Measurements from ENCODE around the gene MYH15. TPM values are rescaled to one million over a fixed set of nuclear protein-coding genes. Genes with fewer than 3 reads are reported as not detected.

MYH15 gene
- total RNA-seq, 2 donors from 2014 or later = 0.07 to 0.15 TPM

GRCh38 chr3:108507902-108508301 is 2.5 kb downstream of the MYH15 start:
- Histone ChIP-seq H3K36me3 (ENCODE audit: control insufficient read depth, insufficient read depth, low read length) (no peaks in the 10 kb centered on the region), H3K27ac (ENCODE audit: low read depth, low read length) (no peak overlapping the region), H3K4me3 (ENCODE audit: low read length) (no peak overlapping the region), H3K27me3 (ENCODE audit: control insufficient read depth, insufficient read depth, low read length, poor library complexity, severe bottlenecking) (no peaks in the 10 kb centered on the region), H3K9ac (ENCODE audit: extremely low read depth, low read length, poor library complexity, severe bottlenecking) (no peak overlapping the region), H3K9me3 (ENCODE audit: control insufficient read depth, low read length) (no peaks in the 10 kb centered on the region), H3K4me1 (ENCODE audit: control insufficient read depth, insufficient read depth, low read length) (no peaks in the 10 kb centered on the region)
- no peak for DNase-seq
- H3K27me3 Mint-ChIP-seq (ENCODE audit: insufficient read depth) = no peaks in the 10 kb centered on the region
- no peak overlapping the region for H3K4me3 Mint-ChIP-seq
- TF ChIP-seq CTCF (conservative IDR thresholded peaks at IDR 0.05) = no peak
- no peaks in the 10 kb centered on the region for H3K4me1 Mint-ChIP-seq
- no peak overlapping the region for H3K27ac Mint-ChIP-seq
- H3K9me3 Mint-ChIP-seq = no peaks in the 10 kb centered on the region
- no peaks in the 10 kb centered on the region for H3K36me3 Mint-ChIP-seq (ENCODE audit: low read depth)

GRCh38 chr3:108505811-108506210 is 4.6 kb downstream of the MYH15 start:
- Histone ChIP-seq H3K9ac (ENCODE audit: extremely low read depth, low read length, poor library complexity, severe bottlenecking) (no peak overlapping the region), H3K4me3 (ENCODE audit: low read length) (no peak overlapping the region), H3K4me1 (ENCODE audit: control insufficient read depth, insufficient read depth, low read length) (no peaks in the 10 kb centered on the region), H3K27ac (ENCODE audit: low read depth, low read length) (no peak overlapping the region), H3K27me3 (ENCODE audit: control insufficient read depth, insufficient read depth, low read length, poor library complexity, severe bottlenecking) (no peaks in the 10 kb centered on the region), H3K36me3 (ENCODE audit: control insufficient read depth, insufficient read depth, low read length) (no peaks in the 10 kb centered on the region), H3K9me3 (ENCODE audit: control insufficient read depth, low read length) (no peaks in the 10 kb centered on the region)
- H3K9me3 Mint-ChIP-seq = no peaks in the 10 kb centered on the region
- H3K36me3 Mint-ChIP-seq (ENCODE audit: low read depth) = no peaks in the 10 kb centered on the region
- no peak for DNase-seq
- peak; percentile 24 for TF ChIP-seq CTCF (conservative IDR thresholded peaks at IDR 0.05)
- H3K27ac Mint-ChIP-seq = no peak overlapping the region
- no peaks in the 10 kb centered on the region for H3K4me1 Mint-ChIP-seq
- no peaks in the 10 kb centered on the region for H3K27me3 Mint-ChIP-seq (ENCODE audit: insufficient read depth)
- no peak overlapping the region for H3K4me3 Mint-ChIP-seq
- WGBS, 2 experiments (ENCODE audit: insufficient coverage in 1 of 2, insufficient read length in 1 of 2) = 92% methylated on average over 1 of the region's 1 CpG; no CpG with 5 or more reads in 1 of the 2 experiments

GRCh38 chr3:108503722-108504121 is 6.7 kb downstream of the MYH15 start:
- Mint-ChIP-seq H3K4me3 (no peak overlapping the region), H3K9me3 (no peaks in the 10 kb centered on the region), H3K36me3 (ENCODE audit: low read depth) (no peaks in the 10 kb centered on the region), H3K27me3 (ENCODE audit: insufficient read depth) (no peaks in the 10 kb centered on the region), H3K4me1 (no peaks in the 10 kb centered on the region), H3K27ac (no peak overlapping the region)
- H3K4me3 ChIP-seq (ENCODE audit: low read length) = no peak overlapping the region
- no peaks in the 10 kb centered on the region for H3K36me3 ChIP-seq (ENCODE audit: control insufficient read depth, insufficient read depth, low read length)
- no peak overlapping the region for H3K27ac ChIP-seq (ENCODE audit: low read depth, low read length)
- no peak for DNase-seq
- H3K4me1 ChIP-seq (ENCODE audit: control insufficient read depth, insufficient read depth, low read length) = no peaks in the 10 kb centered on the region
- no peaks in the 10 kb centered on the region for H3K27me3 ChIP-seq (ENCODE audit: control insufficient read depth, insufficient read depth, low read length, poor library complexity, severe bottlenecking)
- no peaks in the 10 kb centered on the region for H3K9me3 ChIP-seq (ENCODE audit: control insufficient read depth, low read length)
- no peak for TF ChIP-seq CTCF (conservative IDR thresholded peaks at IDR 0.05)
- no peak overlapping the region for H3K9ac ChIP-seq (ENCODE audit: extremely low read depth, low read length, poor library complexity, severe bottlenecking)
